SK-N-SH (cell line): ENCODE measurements around the gene CAMKMT. TPM values are rescaled to one million over a fixed set of nuclear protein-coding genes. Genes with fewer than 3 reads are reported as not detected.

ENCODE experiments used
- CTCF ChIA-PET: fragments of 300-600, 350-600 bp; formaldehyde crosslinking; extraction: SDS; loops from one replicate; lab custom pipeline; 2021; lab: Yijun Ruan, JAX
- POLR2A ChIA-PET: fragments of 350-600 bp; sonication (Branson Sonifier 250); formaldehyde crosslinking; extraction: SDS; loops from one replicate; lab custom pipeline; 2020; ENCODE audit warnings: antibody characterized with exemption, inconsistent platforms; lab: Yijun Ruan, JAX
- DNase-seq: peaks from one replicate; pipeline ENCODE4 v3.0.0; 2012
- H2AFZ ChIP-seq: fragments of 200-600 bp; sonication (generic); 2 replicates; pipeline ENCODE4 v1.8.1; 2016; ENCODE audit warnings: antibody characterized with exemption, mild to moderate bottlenecking, low read depth
- H3F3A ChIP-seq: fragments of 200-600 bp; sonication (generic); replicated peaks from 2 replicates; pipeline ENCODE3; 2016; ENCODE audit warnings: antibody characterized with exemption, mild to moderate bottlenecking; ENCODE audit not compliant: insufficient read depth
- H3K27ac ChIP-seq, 2 experiments: fragments of 200-500 bp in 1 of 2; fragments of 200-600 bp in 1 of 2; sonication (Bioruptor generic) in 1 of 2; sonication (generic), shearing (Covaris generic) in 1 of 2; 2 replicates each; pipeline versions ENCODE4 v1.5.1 to v1.6.1; 2014 to 2016; ENCODE audit warnings: low read depth in 2 of 2, inconsistent platforms in 1 of 2, low read length in 1 of 2, mild to moderate bottlenecking in 1 of 2, mixed read lengths in 1 of 2
- H3K27me3 ChIP-seq: fragments of 200-600 bp; sonication (generic), shearing (Covaris generic); 2 replicates; pipeline ENCODE4 v1.6.1; 2016; ENCODE audit warnings: mixed run types; ENCODE audit not compliant: insufficient read depth
- H3K36me3 ChIP-seq, 2 experiments: fragments of 200-500 bp in 1 of 2; fragments of 200-600 bp in 1 of 2; sonication (Bioruptor generic) in 1 of 2; sonication (generic) in 1 of 2; replicated peaks in 1 of 2; 2 replicates each; pipeline versions ENCODE3 to v1.5.1; 2014 to 2016; ENCODE audit warnings: low read length in 1 of 2, mild to moderate bottlenecking in 1 of 2; ENCODE audit not compliant: insufficient read depth in 2 of 2, control insufficient read depth in 1 of 2
- H3K4me1 ChIP-seq, 2 experiments: fragments of 200-500 bp in 1 of 2; fragments of 200-600 bp in 1 of 2; sonication (Bioruptor generic) in 1 of 2; sonication (generic), shearing (Covaris generic) in 1 of 2; 2 replicates each; pipeline versions ENCODE4 v1.5.1 to v1.6.1; 2014 to 2016; ENCODE audit warnings: low read depth in 1 of 2, low read length in 1 of 2, mixed run types in 1 of 2; ENCODE audit not compliant: insufficient read depth in 2 of 2, control insufficient read depth in 1 of 2
- H3K4me2 ChIP-seq: fragments of 200-600 bp; sonication (generic), shearing (Covaris generic); 2 replicates; pipeline ENCODE4 v1.6.1; 2017; ENCODE audit warnings: mixed run types
- H3K4me3 ChIP-seq, 2 experiments: fragments of 200-500 bp in 1 of 2; fragments of 200-600 bp in 1 of 2; sonication (Bioruptor generic) in 1 of 2; sonication (generic), shearing (Covaris generic) in 1 of 2; 2 replicates each; pipeline versions ENCODE4 v1.5.1 to v1.8.1; 2014 to 2016; ENCODE audit warnings: low read depth in 2 of 2, inconsistent platforms in 1 of 2, low read length in 1 of 2, mild to moderate bottlenecking in 1 of 2, mixed read lengths in 1 of 2, moderate library complexity in 1 of 2
- H3K79me2 ChIP-seq: fragments of 200-600 bp; sonication (generic); 2 replicates; pipeline ENCODE4 v1.8.1; 2017; ENCODE audit warnings: mild to moderate bottlenecking; ENCODE audit not compliant: insufficient read depth
- H3K9ac ChIP-seq: fragments of 200-600 bp; sonication (generic); 2 replicates; pipeline ENCODE4 v1.6.1; 2017; ENCODE audit warnings: mixed run types
- H3K9me2 ChIP-seq: fragments of 200-600 bp; sonication (generic); 2 replicates; pipeline ENCODE4 v1.6.1; 2017; ENCODE audit warnings: mixed run types
- H3K9me3 ChIP-seq: fragments of 200-600 bp; sonication (generic); 2 replicates; pipeline ENCODE4 v1.6.1; 2017; ENCODE audit warnings: mixed run types, mild to moderate bottlenecking, moderate library complexity
- H4K20me1 ChIP-seq: fragments of 200-600 bp; sonication (generic); 2 replicates; pipeline ENCODE4 v1.6.1; 2017; ENCODE audit warnings: mild to moderate bottlenecking, mixed run types; ENCODE audit not compliant: insufficient read depth
- CHD2 ChIP-seq: fragments of 150-350 bp; IDR thresholded peaks from 2 replicates; pipeline ENCODE4 v1.6.1; 2018; ENCODE audit warnings: low read length; ENCODE audit not compliant: partially characterized antibody
- CTCF ChIP-seq: fragments of 200-600 bp; sonication (generic); IDR thresholded peaks from 2 replicates; pipeline ENCODE4 v1.6.1; 2017; ENCODE audit warnings: antibody characterized with exemption, mild to moderate bottlenecking, moderate library complexity
- ELF1 ChIP-seq: IDR thresholded peaks from 2 replicates; pipeline ENCODE4 v1.4.0; 2012
- FOSL2 ChIP-seq: IDR thresholded peaks from 2 replicates; pipeline ENCODE4 v1.4.0; 2012; ENCODE audit warnings: low read depth, mild to moderate bottlenecking, moderate library complexity, borderline replicate concordance
- FOXJ3 ChIP-seq: sonication (generic); formaldehyde crosslinking; IDR thresholded peaks from 2 replicates; pipeline ENCODE4 v1.5.1; 2020; ENCODE audit warnings: mild to moderate bottlenecking, missing genetic modification reagents
- GABPA ChIP-seq: IDR thresholded peaks from 2 replicates; pipeline ENCODE4 v1.4.0; 2012; ENCODE audit warnings: low read depth, mild to moderate bottlenecking
- GATA2 ChIP-seq: sonication (generic); formaldehyde crosslinking; IDR thresholded peaks from 2 replicates; pipeline ENCODE4 v1.5.0; 2020; ENCODE audit warnings: mild to moderate bottlenecking, missing genetic modification reagents
- MAX ChIP-seq: IDR thresholded peaks from 2 replicates; pipeline ENCODE4 v1.4.0; 2012; ENCODE audit warnings: low read depth
- NRF1 ChIP-seq: IDR thresholded peaks from 2 replicates; pipeline ENCODE4 v1.6.1; 2012; ENCODE audit warnings: low read depth, mild to moderate bottlenecking, low read length
- POLR2AphosphoS5 ChIP-seq: IDR thresholded peaks from 2 replicates; pipeline ENCODE4 v1.6.1; 2012; ENCODE audit warnings: low read depth, low read length
- RAD21 ChIP-seq: IDR thresholded peaks from 2 replicates; pipeline ENCODE4 v1.6.1; 2012; ENCODE audit warnings: mild to moderate bottlenecking, low read length
- SMC3 ChIP-seq: IDR thresholded peaks from 2 replicates; pipeline ENCODE4 v1.6.1; 2012; ENCODE audit warnings: low read depth, low read length, improper control_type of control experiment
- TEAD4 ChIP-seq: IDR thresholded peaks from 2 replicates; pipeline ENCODE4 v1.4.0; 2012; ENCODE audit warnings: mild to moderate bottlenecking, borderline replicate concordance; ENCODE audit not compliant: insufficient read depth
- YY1 ChIP-seq: IDR thresholded peaks from 2 replicates; pipeline ENCODE4 v1.4.0; 2012; ENCODE audit warnings: low read depth, mild to moderate bottlenecking
- ZBTB33 ChIP-seq: IDR thresholded peaks from 2 replicates; pipeline ENCODE4 v1.4.0; 2012; ENCODE audit warnings: low read depth, borderline replicate concordance
- WGBS: methylation state at CpG from one replicate; pipeline ENCODE4 v1.1.6; 2017; ENCODE audit warnings: low lambda C conversion rate; 5-methylcytosine and 5-hydroxymethylcytosine counted together
- polyA plus RNA-seq, 3 experiments: library from polyadenylated mRNA; depleted of rRNA; stranded (reverse); fragments of >200 nt; gene quantifications; 2 replicates each; pipeline ENCODE4 v1.2.3, GENCODE V29; 2012

Gene CAMKMT
- polyA plus RNA-seq, 1 of the 3 experiments (the other 2 are of a cell fraction): 5.9 TPM

GRCh38 chr2:44515416-44515815 lies 153.7 kb downstream of the CAMKMT start (continued):
- no peak for TF ChIP-seq FOSL2

- DNase-seq: no peak
- ChIA-PET POLR2A (no interaction called here), CTCF (interaction anchor here (1.1 to 1.2 kb wide), 3 partner anchors 25 to 40 kb away, joined by 3 to 5 read pairs (median 4); no protein-coding TSS in a partner anchor)
- Histone ChIP-seq H4K20me1 (no peaks in the 10 kb centered on the region), H3K27ac (no peak overlapping the region), H3K9me3 (peaks cover 8% of the 10 kb centered on the region; the same call in 1 of the 2 replicates), H3F3A (no peaks in the 10 kb centered on the region), H3K4me1 (no peaks in the 10 kb centered on the region; a peak in 1 of 4 replicates), H3K36me3 (peaks cover 0 to 5% of the 10 kb centered on the region in 2 experiments), H3K79me2 (no peaks in the 10 kb centered on the region), H3K27me3 (no peaks in the 10 kb centered on the region), H3K9me2 (no peaks in the 10 kb centered on the region), H3K9ac (no peak overlapping the region), H3K4me3 (no peak overlapping the region), H2AFZ (no peak overlapping the region), H3K4me2 (no peak overlapping the region)
- no peak for TF ChIP-seq GABPA
- no peak for TF ChIP-seq CTCF
- no peak for TF ChIP-seq SMC3
- no peak for TF ChIP-seq ELF1
- no peak for TF ChIP-seq TEAD4
- TF ChIP-seq NRF1: no peak
- no peak for TF ChIP-seq MAX
- no peak for TF ChIP-seq ZBTB33
- TF ChIP-seq POLR2AphosphoS5: no peak
- TF ChIP-seq FOXJ3: no peak
- TF ChIP-seq RAD21: no peak
- WGBS: 100% methylated on average over 1 of the region's 1 CpG
These were observed 157.3 kb downstream of the CAMKMT start for GRCh38 chr2:44519026-44519425.

GRCh38 chr2:44522846-44523245 lies 161.1 kb downstream of the CAMKMT start:
- ChIA-PET CTCF (interaction anchor here (1.9 kb wide), 1 partner anchor 43 kb away, joined by 6 read pairs; no protein-coding TSS in a partner anchor), POLR2A (no interaction called here)
- TF ChIP-seq CHD2 (no peak), YY1 (no peak), GATA2 (no peak)
- peaks cover 0 to 5% of the 10 kb centered on the region in 2 experiments for H3K36me3 ChIP-seq
- no peak overlapping the region for H2AFZ ChIP-seq
- H3F3A ChIP-seq: peaks cover 4% of the 10 kb centered on the region
- H3K9me2 ChIP-seq: no peaks in the 10 kb centered on the region
- H3K79me2 ChIP-seq: no peaks in the 10 kb centered on the region
- DNase-seq: no peak
- no peaks in the 10 kb centered on the region for H4K20me1 ChIP-seq
- H3K27ac ChIP-seq: no peak overlapping the region
- peaks cover 0 to 2% of the 10 kb centered on the region in 2 experiments; a peak in 1 of 4 replicates for H3K4me1 ChIP-seq
- H3K9me3 ChIP-seq: peaks cover 8% of the 10 kb centered on the region; the same call in 1 of the 2 replicates
- H3K4me2 ChIP-seq: no peak overlapping the region
- H3K9ac ChIP-seq: no peak overlapping the region
- H3K4me3 ChIP-seq: no peak overlapping the region
- no peaks in the 10 kb centered on the region for H3K27me3 ChIP-seq
